ENCODE data around the gene ATP2A2. TPM values are rescaled to one million over a fixed set of nuclear protein-coding genes. Genes with fewer than 3 reads are reported as not detected.

The ATP2A2 gene
- total and polyA plus RNA-seq, 2 experiments from 2014 or later = 47.2 to 225 TPM

- no peaks in the 10 kb centered on the region for H3K9me2 ChIP-seq (ENCODE audit: insufficient read depth)
- no peaks in the 10 kb centered on the region for H3K27me3 ChIP-seq (ENCODE audit: insufficient read depth)
- Mint-ChIP-seq H3K4me1 (peaks cover 23% of the 10 kb centered on the region), H3K36me3 (ENCODE audit: low read depth) (no peaks in the 10 kb centered on the region), H3K4me3 (no peak overlapping the region), H3K27me3 (ENCODE audit: insufficient read depth, low read depth, poor library complexity) (peaks cover 11% of the 10 kb centered on the region), H3K27ac (no peak overlapping the region), H3K9me3 (no peaks in the 10 kb centered on the region)
- no peaks in the 10 kb centered on the region for H3F3A ChIP-seq (replicated peaks; ENCODE audit: low read depth)
- TF ChIP-seq ZNF462 (CRISPR knock-in tag; IDR thresholded peaks at IDR 0.05) (no peak), STAT1 (IDR thresholded peaks at IDR 0.05; ENCODE audit: unreplicated experiment) (no peak), ZNF331 (CRISPR knock-in tag; IDR thresholded peaks at IDR 0.05; ENCODE audit: low read depth) (no peak), EZH2phosphoT487 (IDR thresholded peaks at IDR 0.05; ENCODE audit: unreplicated experiment) (no peak), CREB1 (CRISPR knock-in tag; IDR thresholded peaks at IDR 0.05; ENCODE audit: low read depth) (no peak), ETS1 (IDR thresholded peaks at IDR 0.05) (no peak), ZNF114 (CRISPR knock-in tag; IDR thresholded peaks at IDR 0.05) (no peak), JUNB (IDR thresholded peaks at IDR 0.05; ENCODE audit: unreplicated experiment) (no peak), POLR2AphosphoS5 (IDR thresholded peaks at IDR 0.05; ENCODE audit: low read depth) (no peak), REST (IDR thresholded peaks at IDR 0.05; ENCODE audit: unreplicated experiment) (no peak), NANOG (IDR thresholded peaks at IDR 0.05; ENCODE audit: borderline replicate concordance) (no peak), EZH2 (IDR thresholded peaks at IDR 0.05; ENCODE audit: low read depth, unreplicated experiment) (no peak), CTCF (conservative IDR thresholded peaks at IDR 0.05; ENCODE audit: low read depth in 2 of 2) (no peak)
- H3K27ac ChIP-seq (ENCODE audit: low read depth) = no peak overlapping the region
- no peak for ATAC-seq
- H3K36me3 ChIP-seq (ENCODE audit: insufficient read depth) = no peaks in the 10 kb centered on the region
- H3K4me3 ChIP-seq = no peak overlapping the region
- peaks cover 5% of the 10 kb centered on the region; the same call in 1 of the 2 replicates for H3K4me1 ChIP-seq (ENCODE audit: insufficient read depth)
- no peak overlapping the region for H2AFZ ChIP-seq
- no peak overlapping the region for H3K4me2 ChIP-seq
- no peaks in the 10 kb centered on the region for H3K79me2 ChIP-seq (replicated peaks; ENCODE audit: insufficient read depth)
- H4K20me1 ChIP-seq (replicated peaks; ENCODE audit: insufficient read depth) = no peaks in the 10 kb centered on the region
- no peak for DNase-seq (ENCODE audit: low spot score)
These were observed 31.3 kb upstream of the ATP2A2 start for GRCh38 chr12:110249716-110250225.
